H1 (cell line): Measurements from ENCODE around the gene PRG2. TPM values are rescaled to one million over a fixed set of nuclear protein-coding genes. Genes with fewer than 3 reads are reported as not detected.

ENCODE experiments used
- CTCF ChIA-PET: fragments of 300-600 bp; sonication (Branson Sonifier 250); formaldehyde crosslinking; loops from one replicate; lab custom pipeline; 2021; ENCODE audit not compliant: partially characterized antibody; lab: Charles Lee
- POLR2A ChIA-PET: fragments of 300-600 bp; sonication (Branson Sonifier 250); formaldehyde crosslinking; loops from one replicate; lab custom pipeline; 2021; ENCODE audit warnings: inconsistent platforms; ENCODE audit not compliant: partially characterized antibody; lab: Charles Lee
- DNase-seq, 2 experiments: peaks; one replicate each; pipeline versions ENCODE4 v3.0.0 to v3.0.0-alpha.2; 2010 to 2022; ENCODE audit warnings: low spot score in 2 of 2, low read depth in 1 of 2, mixed read lengths in 1 of 2
- FAIRE-seq: peaks from 2 replicates; lab custom pipeline; 2011; peaks lifted over from hg19 to GRCh38; lab: Jason Lieb, UNC
- H2AFZ ChIP-seq: 2 replicates; pipeline ENCODE4 v1.8.1; 2012; ENCODE audit warnings: low read length, inconsistent platforms
- H2AK5ac ChIP-seq: 2 replicates; pipeline ENCODE4 v1.6.1; 2013; ENCODE audit warnings: low read depth, low read length
- H2BK120ac ChIP-seq: replicated peaks from 2 replicates; pipeline ENCODE3; 2013; ENCODE audit warnings: low read depth, low read length, inconsistent platforms
- H2BK12ac ChIP-seq: 2 replicates; pipeline ENCODE4 v1.6.1; 2013; ENCODE audit warnings: low read depth, low read length
- H2BK15ac ChIP-seq: 2 replicates; pipeline ENCODE4 v1.6.1; 2013; ENCODE audit warnings: low read length
- H2BK20ac ChIP-seq: 2 replicates; pipeline ENCODE4 v1.6.1; 2013; ENCODE audit warnings: low read length
- H2BK5ac ChIP-seq: 2 replicates; pipeline ENCODE4 v1.6.1; 2013; ENCODE audit warnings: low read depth, low read length
- H3K14ac ChIP-seq: 2 replicates; pipeline ENCODE4 v1.6.1; 2013; ENCODE audit warnings: inconsistent platforms; ENCODE audit not compliant: insufficient read length
- H3K18ac ChIP-seq: 2 replicates; pipeline ENCODE4 v1.6.1; 2013; ENCODE audit warnings: low read length; ENCODE audit errors: extremely low read depth
- H3K23ac ChIP-seq: 2 replicates; pipeline ENCODE4 v1.6.1; 2013; ENCODE audit warnings: inconsistent platforms; ENCODE audit not compliant: insufficient read length
- H3K23me2 ChIP-seq: 2 replicates; pipeline ENCODE4 v1.6.1; 2013; ENCODE audit warnings: low read depth, low read length
- H3K27ac ChIP-seq: 2 replicates; pipeline ENCODE4 v1.6.1; 2011; ENCODE audit warnings: low read depth, low read length, inconsistent platforms
- H3K27me3 ChIP-seq, 4 experiments: replicated peaks in 1 of 4; 1 replicate in 1 of 4; 2 replicates in 3 of 4; pipeline versions ENCODE4 v1.6.1 to v1.8.1; 2011 to 2013; ENCODE audit warnings: low read length in 3 of 4, mild to moderate bottlenecking in 3 of 4, inconsistent platforms in 2 of 4, mixed read lengths in 2 of 4, moderate library complexity in 1 of 4; ENCODE audit not compliant: control insufficient read depth in 3 of 4, insufficient read depth in 3 of 4; ENCODE audit errors: extremely low read depth in 1 of 4
- H3K36me3 ChIP-seq, 4 experiments: 2 replicates each; pipeline versions ENCODE4 v1.6.1 to v1.8.1; 2011 to 2013; ENCODE audit warnings: mild to moderate bottlenecking in 4 of 4, low read length in 3 of 4, moderate library complexity in 2 of 4, control low read depth in 1 of 4, inconsistent platforms in 1 of 4; ENCODE audit not compliant: insufficient read depth in 4 of 4, control insufficient read depth in 2 of 4
- H3K4ac ChIP-seq: replicated peaks from 2 replicates; pipeline ENCODE3; 2013; ENCODE audit warnings: low read length, low read depth, mixed read lengths, inconsistent platforms; ENCODE audit not compliant: insufficient read length
- H3K4me1 ChIP-seq, 4 experiments: replicated peaks in 1 of 4; 1 replicate in 1 of 4; 2 replicates in 3 of 4; pipeline versions ENCODE4 v1.6.1 to v1.8.1; 2011 to 2013; ENCODE audit warnings: low read length in 3 of 4, inconsistent platforms in 2 of 4, mixed read lengths in 1 of 4; ENCODE audit not compliant: insufficient read depth in 4 of 4, control insufficient read depth in 3 of 4
- H3K4me2 ChIP-seq, 2 experiments: 2 replicates each; pipeline versions ENCODE4 v1.6.1 to v1.8.1; 2011 to 2013; ENCODE audit warnings: low read depth in 2 of 2, low read length in 2 of 2, control low read depth in 1 of 2, inconsistent platforms in 1 of 2, mild to moderate bottlenecking in 1 of 2; ENCODE audit not compliant: insufficient read depth in 1 of 2
- H3K4me3 ChIP-seq, 4 experiments: fragments of 200-600, 300-600 bp in 1 of 4; sonication (generic), shearing (Covaris generic), sonication (Bioruptor Twin) in 1 of 4; 2 replicates each; pipeline versions ENCODE4 v1.5.1 to v1.8.1; 2011 to 2016; ENCODE audit warnings: low read length in 4 of 4, low read depth in 3 of 4, control low read depth in 2 of 4, inconsistent platforms in 2 of 4, mild to moderate bottlenecking in 2 of 4, mixed read lengths in 1 of 4, moderate library complexity in 1 of 4; ENCODE audit not compliant: insufficient read depth in 2 of 4; ENCODE audit errors: extremely low read depth in 1 of 4
- H3K56ac ChIP-seq: replicated peaks from 2 replicates; pipeline ENCODE3; 2013; ENCODE audit warnings: low read depth, mild to moderate bottlenecking, mixed read lengths, low read length, inconsistent platforms; ENCODE audit not compliant: insufficient read length
- H3K79me1 ChIP-seq: 2 replicates; pipeline ENCODE4 v1.6.1; 2013; ENCODE audit warnings: low read depth, low read length, control low read depth
- H3K79me2 ChIP-seq, 2 experiments: 2 replicates each; pipeline versions ENCODE4 v1.6.1 to v1.8.1; 2012 to 2013; ENCODE audit warnings: low read length in 2 of 2, mild to moderate bottlenecking in 2 of 2, inconsistent platforms in 1 of 2; ENCODE audit not compliant: insufficient read depth in 2 of 2, control insufficient read depth in 1 of 2
- H3K9ac ChIP-seq, 4 experiments: replicated peaks in 1 of 4; 1 replicate in 1 of 4; 2 replicates in 3 of 4; pipeline versions ENCODE4 v1.6.1 to v1.8.1; 2011 to 2013; ENCODE audit warnings: low read depth in 3 of 4, low read length in 3 of 4, control low read depth in 2 of 4, mild to moderate bottlenecking in 2 of 4, moderate library complexity in 2 of 4, inconsistent platforms in 1 of 4; ENCODE audit errors: extremely low read depth in 1 of 4
- H3K9me3 ChIP-seq, 2 experiments: 2 replicates each; pipeline versions ENCODE4 v1.6.1 to v1.8.1; 2012 to 2013; ENCODE audit warnings: mild to moderate bottlenecking in 2 of 2, moderate library complexity in 2 of 2, control low read depth in 1 of 2, inconsistent platforms in 1 of 2, low read depth in 1 of 2, low read length in 1 of 2, mixed read lengths in 1 of 2; ENCODE audit not compliant: insufficient read depth in 2 of 2
- H4K20me1 ChIP-seq, 2 experiments: replicated peaks in 1 of 2; 2 replicates each; pipeline versions ENCODE3 to v1.8.1; 2011 to 2013; ENCODE audit warnings: inconsistent platforms in 2 of 2, low read length in 2 of 2, mild to moderate bottlenecking in 1 of 2; ENCODE audit not compliant: insufficient read depth in 2 of 2, control insufficient read depth in 1 of 2
- H4K5ac ChIP-seq: 2 replicates; pipeline ENCODE4 v1.6.1; 2013; ENCODE audit warnings: low read length, low read depth, mixed read lengths, inconsistent platforms; ENCODE audit not compliant: insufficient read length
- H4K8ac ChIP-seq: 2 replicates; pipeline ENCODE4 v1.8.0; 2013; ENCODE audit warnings: mild to moderate bottlenecking, moderate library complexity, low read length, inconsistent platforms; ENCODE audit not compliant: insufficient read depth; ENCODE audit errors: extremely low read depth
- H4K91ac ChIP-seq: replicated peaks from 2 replicates; pipeline ENCODE3; 2013; ENCODE audit warnings: low read length, mixed read lengths, inconsistent platforms; ENCODE audit not compliant: insufficient read length
- ATF2 ChIP-seq: IDR thresholded peaks from 2 replicates; pipeline ENCODE4 v1.6.1; 2012; ENCODE audit warnings: low read length, inconsistent platforms
- BCL11A ChIP-seq, 2 experiments: IDR thresholded peaks; one replicate each; pipeline ENCODE4 v1.6.1; 2011; ENCODE audit warnings: low read depth in 2 of 2, low read length in 2 of 2, mild to moderate bottlenecking in 2 of 2
- NRF1 ChIP-seq: IDR thresholded peaks from 2 replicates; pipeline ENCODE4 v1.6.1; 2011; ENCODE audit warnings: mild to moderate bottlenecking, low read depth, low read length, improper control_type of control experiment
- TEAD4 ChIP-seq: IDR thresholded peaks from 2 replicates; pipeline ENCODE4 v1.6.1; 2012; ENCODE audit warnings: low read depth, low read length, inconsistent platforms, mixed read lengths
- USF2 ChIP-seq: IDR thresholded peaks from 2 replicates; pipeline ENCODE4 v1.6.1; 2011; ENCODE audit warnings: low read length, improper control_type of control experiment
- polyA plus RNA-seq, 7 experiments: library from polyadenylated mRNA; depleted of rRNA in 3 of 7; stranded (reverse) in 5 of 7; unstranded in 2 of 7; fragments of >200 nt in 5 of 7; fragments of 200-250 nt in 2 of 7; gene quantifications; 1 replicate in 5 of 7; 2 replicates in 1 of 7; 4 replicates in 1 of 7; pipeline versions ENCODE4 v1.2.1 to v1.2.3, GENCODE V29; 2011 to 2013; ENCODE audit warnings: missing spikeins in 2 of 7, mixed read lengths in 2 of 7
- total RNA-seq: library from RNA; stranded (reverse); fragmentation: NEBNext Ultra II Directional; extraction: Animal tissue kit (Norgen Biotek cat#: 25700); gene quantifications from 2 replicates; pipeline ENCODE4 v1.2.1, GENCODE V29; 2021

Gene PRG2
- total and polyA plus RNA-seq, 2 of the 8 experiments (the other 6 are each of a cell fraction or from before 2014, with no cell fraction given) = 0.32 TPM; not detected in 1

- H2BK15ac ChIP-seq = no peak overlapping the region
- H3K79me2 ChIP-seq = no peaks in the 10 kb centered on the region
- no peak overlapping the region for H3K23ac ChIP-seq
- no peak overlapping the region for H3K56ac ChIP-seq
- H4K8ac ChIP-seq = no peak overlapping the region
- H3K4me2 ChIP-seq = no peak overlapping the region
- CTCF ChIA-PET = interaction anchor here (0.6 to 2.3 kb wide), 8 partner anchors 8 to 72 kb away, joined by 3 to 6 read pairs (median 3); no protein-coding TSS in a partner anchor
- no peaks in the 10 kb centered on the region for H3K23me2 ChIP-seq
- FAIRE-seq = no peak
- no peaks in the 10 kb centered on the region; a peak in 2 of 7 replicates for H3K4me1 ChIP-seq
- H2BK120ac ChIP-seq = no peak overlapping the region
- H3K27me3 ChIP-seq = no peaks in the 10 kb centered on the region
- no peak overlapping the region for H2AK5ac ChIP-seq
- no peak overlapping the region for H3K18ac ChIP-seq
- H3K4me3 ChIP-seq = no peak overlapping the region
- TF ChIP-seq TEAD4 (no peak), USF2 (no peak), BCL11A (IDR thresholded peaks at IDR 0.05; ENCODE audit: low read depth in 2 of 2, low read length in 2 of 2) (no peak), ATF2 (no peak), NRF1 (no peak)
- POLR2A ChIA-PET = interaction anchor here (1.3 to 1.4 kb wide), 2 partner anchors 13 to 26 kb away, joined by 3 to 5 read pairs; no protein-coding TSS in a partner anchor
- H4K20me1 ChIP-seq = peaks cover 0 to 2% of the 10 kb centered on the region in 2 experiments
- no peak overlapping the region for H3K27ac ChIP-seq
- no peak overlapping the region for H2BK5ac ChIP-seq
- DNase-seq = no peak
- no peak overlapping the region for H3K9ac ChIP-seq
- no peak overlapping the region for H4K5ac ChIP-seq
- no peaks in the 10 kb centered on the region for H3K79me1 ChIP-seq
- peaks cover 8 to 53% (median 29%) of the 10 kb centered on the region in 4 experiments; a peak in 6 of 8 replicates for H3K36me3 ChIP-seq
- H3K4ac ChIP-seq = no peak overlapping the region
- no peak overlapping the region for H4K91ac ChIP-seq
- no peaks in the 10 kb centered on the region for H3K9me3 ChIP-seq
- no peak overlapping the region for H3K14ac ChIP-seq
- H2AFZ ChIP-seq = no peak overlapping the region
- no peak overlapping the region for H2BK12ac ChIP-seq
- H2BK20ac ChIP-seq = no peak overlapping the region
Measured at GRCh38 chr11:57418131-57418530, 27.7 kb upstream of the PRG2 start.
